IMR-90 (cell line): Measurements from ENCODE around the gene NOP9. TPM values are rescaled to one million over a fixed set of nuclear protein-coding genes. Genes with fewer than 3 reads are reported as not detected.

ENCODE experiments used
- ATAC-seq: fragments of 200-7000 bp; cut with Tn5 transposase; 2 replicates; pipeline ENCODE4 v1.9.1; 2020; ENCODE audit warnings: low read depth, mild to moderate bottlenecking, moderate library complexity
- BruUV-seq: library from RNA; stranded (reverse); fragments of 400-500 nt; replicated peaks from 2 replicates; lab custom pipeline; 2021; lab: Mats Ljungman, UMichigan
- CTCF ChIA-PET: fragments of 300-600 bp; formaldehyde crosslinking; extraction: SDS; loops from one replicate; lab custom pipeline; 2021; ENCODE audit warnings: antibody characterized with exemption; lab: Yijun Ruan, JAX
- POLR2A ChIA-PET: fragments of 300-600 bp; sonication (Branson Sonifier 250); formaldehyde crosslinking; loops from one replicate; lab custom pipeline; 2022; ENCODE audit warnings: antibody characterized with exemption; ENCODE audit not compliant: unreplicated experiment; lab: Charles Lee
- DNase-seq: peaks from one replicate; pipeline ENCODE4 v3.0.0; 2013
- H2AFZ ChIP-seq: replicated peaks from 2 replicates; pipeline ENCODE3; 2013; ENCODE audit warnings: low read length, mild to moderate bottlenecking; ENCODE audit not compliant: poor library complexity
- H2AK5ac ChIP-seq: 2 replicates; pipeline ENCODE4 v1.6.1; 2013; ENCODE audit warnings: low read depth, low read length, inconsistent platforms
- H2AK9ac ChIP-seq: replicated peaks from 2 replicates; pipeline ENCODE3; 2013; ENCODE audit warnings: mild to moderate bottlenecking, low read depth, low read length, moderate library complexity; ENCODE audit not compliant: poor library complexity
- H2BK120ac ChIP-seq: 2 replicates; pipeline ENCODE4 v1.6.1; 2013; ENCODE audit warnings: low read depth, low read length, inconsistent platforms
- H2BK15ac ChIP-seq: 3 replicates; pipeline ENCODE4 v1.6.1; 2013; ENCODE audit warnings: low read depth, low read length, inconsistent platforms
- H2BK20ac ChIP-seq: 2 replicates; pipeline ENCODE4 v1.6.1; 2013; ENCODE audit warnings: low read depth, mild to moderate bottlenecking, inconsistent platforms, low read length, moderate library complexity
- H2BK5ac ChIP-seq: 2 replicates; pipeline ENCODE4 v1.6.1; 2013; ENCODE audit warnings: mild to moderate bottlenecking, low read depth, low read length, inconsistent platforms; ENCODE audit not compliant: poor library complexity, severe bottlenecking
- H3K14ac ChIP-seq: replicated peaks from 2 replicates; pipeline ENCODE4 v1.6.1; 2013; ENCODE audit warnings: low read depth, low read length, inconsistent platforms
- H3K18ac ChIP-seq: 2 replicates; pipeline ENCODE4 v1.6.1; 2013; ENCODE audit warnings: low read depth, low read length, control low read depth
- H3K23ac ChIP-seq: 2 replicates; pipeline ENCODE4 v1.6.1; 2013; ENCODE audit warnings: low read depth, low read length, inconsistent platforms
- H3K27ac ChIP-seq: 2 replicates; pipeline ENCODE4 v1.5.1; 2013; ENCODE audit warnings: mild to moderate bottlenecking, control low read depth, low read length; ENCODE audit not compliant: insufficient read depth
- H3K27me3 ChIP-seq: 2 replicates; pipeline ENCODE4 v1.6.1; 2013; ENCODE audit warnings: low read length; ENCODE audit not compliant: control insufficient read depth, insufficient read depth
- H3K36me3 ChIP-seq: 2 replicates; pipeline ENCODE4 v1.6.1; 2013; ENCODE audit warnings: low read length, mixed read lengths; ENCODE audit not compliant: control insufficient read depth, insufficient read depth
- H3K4ac ChIP-seq: 2 replicates; pipeline ENCODE4 v1.6.1; 2013; ENCODE audit warnings: low read depth, low read length, inconsistent platforms
- H3K4me1 ChIP-seq: 2 replicates; pipeline ENCODE4 v1.6.1; 2013; ENCODE audit warnings: low read length, mixed read lengths; ENCODE audit not compliant: control insufficient read depth, insufficient read depth
- H3K4me2 ChIP-seq: 2 replicates; pipeline ENCODE4 v1.6.1; 2013; ENCODE audit warnings: low read depth, mild to moderate bottlenecking, control low read depth, low read length, moderate library complexity
- H3K4me3 ChIP-seq: 2 replicates; pipeline ENCODE4 v1.5.1; 2013; ENCODE audit warnings: low read depth, mild to moderate bottlenecking, control low read depth, low read length, moderate library complexity; ENCODE audit not compliant: insufficient read depth
- H3K56ac ChIP-seq: 2 replicates; pipeline ENCODE4 v1.6.1; 2013; ENCODE audit warnings: low read length, inconsistent platforms; ENCODE audit not compliant: insufficient read depth; ENCODE audit errors: extremely low read depth
- H3K79me1 ChIP-seq, 2 experiments: 2 replicates each; pipeline ENCODE4 v1.6.1; 2013; ENCODE audit warnings: low read length in 2 of 2, inconsistent platforms in 1 of 2, low read depth in 1 of 2
- H3K9ac ChIP-seq: 2 replicates; pipeline ENCODE4 v1.6.1; 2013; ENCODE audit warnings: low read depth, low read length, control low read depth
- H3K9me1 ChIP-seq: 2 replicates; pipeline ENCODE4 v1.6.1; 2013; ENCODE audit warnings: low read length, inconsistent platforms; ENCODE audit not compliant: insufficient read depth
- H3K9me3 ChIP-seq: 2 replicates; pipeline ENCODE4 v1.6.1; 2013; ENCODE audit warnings: low read length; ENCODE audit not compliant: control insufficient read depth, insufficient read depth
- H4K20me1 ChIP-seq: 2 replicates; pipeline ENCODE4 v1.6.1; 2013; ENCODE audit warnings: low read length, inconsistent platforms; ENCODE audit not compliant: insufficient read depth
- H4K5ac ChIP-seq: 2 replicates; pipeline ENCODE4 v1.6.1; 2013; ENCODE audit warnings: mild to moderate bottlenecking, low read depth, low read length, control low read depth
- H4K8ac ChIP-seq, 2 experiments: 2 replicates each; pipeline ENCODE4 v1.6.1; 2013; ENCODE audit warnings: low read depth in 2 of 2, low read length in 2 of 2, control low read depth in 1 of 2, inconsistent platforms in 1 of 2
- H4K91ac ChIP-seq: 2 replicates; pipeline ENCODE4 v1.6.1; 2013; ENCODE audit warnings: low read depth, low read length, inconsistent platforms; ENCODE audit not compliant: insufficient read depth
- BHLHE40 ChIP-seq: fragments of 150-350 bp; IDR thresholded peaks from 2 replicates; pipeline ENCODE4 v1.6.1; 2016; ENCODE audit warnings: mild to moderate bottlenecking, low read depth, low read length
- CHD1 ChIP-seq: IDR thresholded peaks from 2 replicates; pipeline ENCODE4 v1.6.1; 2012; ENCODE audit warnings: low read depth, low read length, improper control_type of control experiment
- FOS ChIP-seq: fragments of 150-350 bp; IDR thresholded peaks from 2 replicates; pipeline ENCODE4 v1.6.1; 2016; ENCODE audit warnings: low read depth, low read length
- MAFK ChIP-seq: IDR thresholded peaks from 2 replicates; pipeline ENCODE4 v1.6.1; 2012; ENCODE audit warnings: low read depth, low read length, improper control_type of control experiment
- MAZ ChIP-seq: IDR thresholded peaks from 2 replicates; pipeline ENCODE4 v1.6.1; 2012; ENCODE audit warnings: low read depth, mild to moderate bottlenecking, low read length, improper control_type of control experiment, moderate library complexity, borderline replicate concordance
- MXI1 ChIP-seq: IDR thresholded peaks from 2 replicates; pipeline ENCODE4 v1.6.1; 2012; ENCODE audit warnings: low read depth, mild to moderate bottlenecking, low read length, moderate library complexity, borderline replicate concordance
- NFE2L2 ChIP-seq: fragments of 150-350 bp; IDR thresholded peaks from 2 replicates; pipeline ENCODE4 v1.6.1; 2016; ENCODE audit warnings: low read depth, mild to moderate bottlenecking, low read length
- RAD21 ChIP-seq: IDR thresholded peaks from 2 replicates; pipeline ENCODE4 v1.6.1; 2012; ENCODE audit warnings: low read length, improper control_type of control experiment
- RCOR1 ChIP-seq: IDR thresholded peaks from 2 replicates; pipeline ENCODE4 v1.6.1; 2012; ENCODE audit warnings: mild to moderate bottlenecking, low read length, improper control_type of control experiment; ENCODE audit not compliant: insufficient replicate concordance
- RFX5 ChIP-seq: IDR thresholded peaks from 2 replicates; pipeline ENCODE4 v1.8.0; 2012; ENCODE audit warnings: low read depth, mild to moderate bottlenecking, low read length, moderate library complexity
- SMC3 ChIP-seq: fragments of 150-350 bp; IDR thresholded peaks from 2 replicates; pipeline ENCODE4 v1.6.1; 2016; ENCODE audit warnings: low read depth, mild to moderate bottlenecking, antibody characterized with exemption, low read length, moderate library complexity
- WGBS, 2 experiments: methylation state at CpG; one replicate each; pipeline versions ENCODE4 v1.1.5 to v1.1.7; 2013; ENCODE audit warnings: missing lambda C conversion rate in 2 of 2; ENCODE audit not compliant: insufficient read length in 1 of 2; ENCODE audit errors: extremely low coverage in 2 of 2; 5-methylcytosine and 5-hydroxymethylcytosine counted together
- dilution Hi-C: fragments of 300-500 bp; cut with HindIII; formaldehyde crosslinking; loops from one replicate; pipeline ENCODE4 v1.14.3; 2018; ENCODE audit warnings: low sequenced_read_pairs; ENCODE audit not compliant: unreplicated experiment
- in situ Hi-C: fragments of 300-500 bp; cut with MboI; formaldehyde crosslinking; loops from 3 replicates; pipeline ENCODE4 v1.14.3; 2019; ENCODE audit warnings: low sequenced_read_pairs, inconsistent platforms, mixed read lengths
- intact Hi-C: fragments of 100-400 bp; cut with micrococcal nuclease; formaldehyde crosslinking; loops from 2 replicates; pipeline ENCODE4 v1.10.0; 2022
- polyA plus RNA-seq, 3 experiments: library from polyadenylated mRNA; depleted of rRNA; stranded (reverse); fragments of >200 nt; gene quantifications; 2 replicates each; pipeline ENCODE4 v1.2.3, GENCODE V29; 2012; ENCODE audit warnings: low replicate concordance in 1 of 3
- total RNA-seq: library from RNA; depleted of rRNA; stranded (reverse); fragments of >200 nt; gene quantifications from 2 replicates; pipeline ENCODE4 v1.2.3, GENCODE V29; 2012
- TF ChIP-seq, protein P1 (sequence below): fragments of 150-350 bp; IDR thresholded peaks from 2 replicates; pipeline ENCODE4 v1.6.1; 2016; ENCODE audit warnings: low read depth, mild to moderate bottlenecking, low read length, moderate library complexity, borderline replicate concordance
- TF ChIP-seq, protein P2 (sequence below): conservative IDR thresholded peaks from 2 replicates; pipeline ENCODE4 v1.5.1; 2012; ENCODE audit warnings: mild to moderate bottlenecking, low read depth, low read length, improper control_type of control experiment

The NOP9 gene
- total and polyA plus RNA-seq, 2 of the 4 experiments (the other 2 are of a cell fraction), result 11.8 to 25.8 TPM

DNA sequence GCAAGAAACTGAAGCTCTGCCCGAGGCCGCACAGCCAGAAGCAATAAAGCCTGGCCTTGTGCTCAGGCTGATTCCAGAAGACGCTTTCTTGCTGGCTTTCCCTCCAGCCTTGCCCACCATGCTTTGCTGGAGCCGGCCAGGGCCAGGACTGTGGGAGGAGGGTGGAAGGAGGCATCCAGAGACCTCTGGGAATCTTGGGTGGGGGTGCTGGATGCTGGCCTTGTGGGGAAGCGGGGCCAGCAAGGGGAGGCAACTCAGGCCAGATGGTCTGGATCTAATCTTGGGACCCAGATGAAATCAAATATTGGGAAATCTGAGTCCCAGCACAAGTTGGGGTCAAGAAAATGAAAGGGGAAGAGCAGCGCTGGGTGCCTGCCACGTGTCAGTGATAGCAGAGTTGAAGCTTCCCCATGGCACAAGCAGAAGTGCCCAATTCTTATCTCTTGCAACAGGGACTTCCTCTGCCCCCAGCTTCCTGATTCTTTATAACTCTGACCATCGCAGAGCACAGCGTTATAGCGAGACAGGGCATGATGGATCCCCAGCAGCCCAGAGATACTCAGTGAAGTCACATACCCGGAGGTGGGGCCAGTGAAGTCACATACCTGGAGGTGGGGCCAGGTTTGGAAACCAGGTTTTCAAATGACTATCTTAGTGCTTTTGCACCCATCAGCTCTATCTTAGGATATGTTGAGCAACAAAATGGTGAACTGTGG, 21.9 kb upstream of the NOP9 start:
- no peak for DNase-seq
- no peak overlapping the region for H3K56ac ChIP-seq
- H3K9ac ChIP-seq, result no peak overlapping the region
- H3K4ac ChIP-seq, result no peak overlapping the region
- no peak overlapping the region for H3K23ac ChIP-seq
- H2BK20ac ChIP-seq, result no peak overlapping the region
- H3K4me3 ChIP-seq, result no peak overlapping the region
- H3K79me1 ChIP-seq, result peaks cover 3 to 14% of the 10 kb centered on the region in 2 experiments
- no peak overlapping the region for H3K27ac ChIP-seq
- 88% methylated on average over 3 of the region's 11 CpGs; no CpG with 5 or more reads in 1 of the 2 experiments for WGBS, 2 experiments
- H2AFZ ChIP-seq, result no peak overlapping the region
- no peak overlapping the region for H4K8ac ChIP-seq
- H4K91ac ChIP-seq, result no peak overlapping the region
- H2BK120ac ChIP-seq, result no peak overlapping the region
- H3K4me2 ChIP-seq, result no peak overlapping the region
- no peak overlapping the region for H3K14ac ChIP-seq
- no peak overlapping the region for H4K5ac ChIP-seq
- intact Hi-C loops, result no loop called here
- no peak overlapping the region for H3K18ac ChIP-seq
- no peaks in the 10 kb centered on the region for H3K9me3 ChIP-seq
- ChIA-PET CTCF (no interaction called here), POLR2A (no interaction called here)
- no peaks in the 10 kb centered on the region; the same call in 1 of the 2 replicates for H3K4me1 ChIP-seq
- dilution Hi-C loops, result no loop called here
- BruUV-seq, result no TSS peak
- H2AK9ac ChIP-seq, result peak overlapping the region; percentile 60
- TF ChIP-seq RFX5 (no peak), SMC3 (no peak), FOS (no peak), MAZ (no peak), MXI1 (no peak), RAD21 (no peak), MAFK (no peak), CHD1 (no peak), RCOR1 (no peak), NFE2L2 (no peak), BHLHE40 (no peak)
- TF ChIP-seq, protein P1, sequence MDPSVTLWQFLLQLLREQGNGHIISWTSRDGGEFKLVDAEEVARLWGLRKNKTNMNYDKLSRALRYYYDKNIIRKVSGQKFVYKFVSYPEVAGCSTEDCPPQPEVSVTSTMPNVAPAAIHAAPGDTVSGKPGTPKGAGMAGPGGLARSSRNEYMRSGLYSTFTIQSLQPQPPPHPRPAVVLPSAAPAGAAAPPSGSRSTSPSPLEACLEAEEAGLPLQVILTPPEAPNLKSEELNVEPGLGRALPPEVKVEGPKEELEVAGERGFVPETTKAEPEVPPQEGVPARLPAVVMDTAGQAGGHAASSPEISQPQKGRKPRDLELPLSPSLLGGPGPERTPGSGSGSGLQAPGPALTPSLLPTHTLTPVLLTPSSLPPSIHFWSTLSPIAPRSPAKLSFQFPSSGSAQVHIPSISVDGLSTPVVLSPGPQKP, result no peak
- TF ChIP-seq, protein P2, sequence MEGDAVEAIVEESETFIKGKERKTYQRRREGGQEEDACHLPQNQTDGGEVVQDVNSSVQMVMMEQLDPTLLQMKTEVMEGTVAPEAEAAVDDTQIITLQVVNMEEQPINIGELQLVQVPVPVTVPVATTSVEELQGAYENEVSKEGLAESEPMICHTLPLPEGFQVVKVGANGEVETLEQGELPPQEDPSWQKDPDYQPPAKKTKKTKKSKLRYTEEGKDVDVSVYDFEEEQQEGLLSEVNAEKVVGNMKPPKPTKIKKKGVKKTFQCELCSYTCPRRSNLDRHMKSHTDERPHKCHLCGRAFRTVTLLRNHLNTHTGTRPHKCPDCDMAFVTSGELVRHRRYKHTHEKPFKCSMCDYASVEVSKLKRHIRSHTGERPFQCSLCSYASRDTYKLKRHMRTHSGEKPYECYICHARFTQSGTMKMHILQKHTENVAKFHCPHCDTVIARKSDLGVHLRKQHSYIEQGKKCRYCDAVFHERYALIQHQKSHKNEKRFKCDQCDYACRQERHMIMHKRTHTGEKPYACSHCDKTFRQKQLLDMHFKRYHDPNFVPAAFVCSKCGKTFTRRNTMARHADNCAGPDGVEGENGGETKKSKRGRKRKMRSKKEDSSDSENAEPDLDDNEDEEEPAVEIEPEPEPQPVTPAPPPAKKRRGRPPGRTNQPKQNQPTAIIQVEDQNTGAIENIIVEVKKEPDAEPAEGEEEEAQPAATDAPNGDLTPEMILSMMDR, result no peak
- no peaks in the 10 kb centered on the region for H3K27me3 ChIP-seq
- no peak overlapping the region for H2BK5ac ChIP-seq
- no peak overlapping the region for H2BK15ac ChIP-seq
- no peak for ATAC-seq
- H3K9me1 ChIP-seq, result no peaks in the 10 kb centered on the region; the same call in 1 of the 2 replicates
- in situ Hi-C loops, result no loop called here
- H3K36me3 ChIP-seq, result no peaks in the 10 kb centered on the region
- H2AK5ac ChIP-seq, result no peak overlapping the region
- no peaks in the 10 kb centered on the region for H4K20me1 ChIP-seq
